ENCODE measurements around the gene CD40. TPM values are rescaled to one million over a fixed set of nuclear protein-coding genes. Genes with fewer than 3 reads are reported as not detected.

Gene CD40
- total RNA-seq, 1 experiment from 2014 or later = 1.5 TPM

DNA sequence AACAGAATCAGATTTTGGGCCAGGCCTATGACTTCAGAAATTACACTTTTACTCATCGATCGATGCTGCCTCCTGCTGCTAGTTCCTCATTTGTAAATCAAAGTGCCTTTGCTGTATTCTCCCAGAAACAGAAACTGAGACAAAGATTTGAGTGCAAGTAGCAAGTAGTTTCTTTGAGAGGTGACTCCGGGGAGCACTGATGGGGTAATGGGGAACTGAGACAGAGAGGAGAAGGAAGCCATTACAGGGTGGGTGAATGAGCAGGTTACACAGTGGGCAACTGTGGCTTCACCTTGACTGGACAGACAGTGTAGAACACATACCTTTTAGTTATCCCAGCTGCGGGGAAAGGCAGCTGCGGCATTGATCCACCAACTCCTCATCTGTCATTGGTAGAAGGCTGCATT is 9.7 kb upstream of the CD40 start:
- ChIA-PET POLR2A (interaction anchor here (0.7 kb wide), 1 partner anchor 98 kb away, joined by 3 read pairs; no protein-coding TSS in a partner anchor), CTCF (interaction anchor here (0.7 to 1.2 kb wide), 3 partner anchors 12 to 121 kb away, joined by 3 to 5 read pairs (median 3); no protein-coding TSS in a partner anchor)
- no TSS peak for BruUV-seq (replicated peaks)
- Mint-ChIP-seq H3K27me3 (ENCODE audit: insufficient read depth, unreplicated experiment) (peaks cover 63% of the 10 kb centered on the region), H3K9me3 (ENCODE audit: unreplicated experiment) (no peaks in the 10 kb centered on the region), H3K4me3 (ENCODE audit: unreplicated experiment) (no peak overlapping the region), H3K4me1 (ENCODE audit: insufficient read depth, unreplicated experiment) (no peaks in the 10 kb centered on the region), H3K27ac (ENCODE audit: low read depth, unreplicated experiment) (no peak overlapping the region), H3K36me3 (ENCODE audit: insufficient read depth, unreplicated experiment) (no peaks in the 10 kb centered on the region)
- TF ChIP-seq, protein P1, sequence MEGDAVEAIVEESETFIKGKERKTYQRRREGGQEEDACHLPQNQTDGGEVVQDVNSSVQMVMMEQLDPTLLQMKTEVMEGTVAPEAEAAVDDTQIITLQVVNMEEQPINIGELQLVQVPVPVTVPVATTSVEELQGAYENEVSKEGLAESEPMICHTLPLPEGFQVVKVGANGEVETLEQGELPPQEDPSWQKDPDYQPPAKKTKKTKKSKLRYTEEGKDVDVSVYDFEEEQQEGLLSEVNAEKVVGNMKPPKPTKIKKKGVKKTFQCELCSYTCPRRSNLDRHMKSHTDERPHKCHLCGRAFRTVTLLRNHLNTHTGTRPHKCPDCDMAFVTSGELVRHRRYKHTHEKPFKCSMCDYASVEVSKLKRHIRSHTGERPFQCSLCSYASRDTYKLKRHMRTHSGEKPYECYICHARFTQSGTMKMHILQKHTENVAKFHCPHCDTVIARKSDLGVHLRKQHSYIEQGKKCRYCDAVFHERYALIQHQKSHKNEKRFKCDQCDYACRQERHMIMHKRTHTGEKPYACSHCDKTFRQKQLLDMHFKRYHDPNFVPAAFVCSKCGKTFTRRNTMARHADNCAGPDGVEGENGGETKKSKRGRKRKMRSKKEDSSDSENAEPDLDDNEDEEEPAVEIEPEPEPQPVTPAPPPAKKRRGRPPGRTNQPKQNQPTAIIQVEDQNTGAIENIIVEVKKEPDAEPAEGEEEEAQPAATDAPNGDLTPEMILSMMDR (IDR thresholded peaks at IDR 0.05; ENCODE audit: unreplicated experiment) = no peak
- no peak for DNase-seq (ENCODE audit: unreplicated experiment)
- intact Hi-C loops (cut with micrococcal nuclease) = no loop called here

DNA sequence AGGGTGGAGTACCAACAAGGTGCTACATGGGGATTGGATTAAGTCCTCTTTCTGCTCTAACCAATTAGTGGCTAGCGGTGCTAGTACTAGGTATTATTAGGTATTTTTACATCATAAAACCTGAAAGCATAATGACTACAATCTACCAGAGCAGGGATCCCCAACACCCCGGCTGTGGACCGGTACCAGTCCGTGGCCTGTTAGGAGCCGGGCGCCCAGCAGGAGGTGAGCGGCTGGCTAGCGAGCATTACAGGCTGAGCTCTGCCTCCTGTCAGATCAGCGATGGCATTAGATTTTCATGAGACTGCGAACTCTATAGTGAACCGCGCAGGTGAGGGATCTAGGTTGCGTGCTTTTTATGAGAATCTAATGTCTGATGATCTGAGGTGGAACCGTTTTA is 9.1 kb upstream of the CD40 start:
- Mint-ChIP-seq H3K4me3 (ENCODE audit: unreplicated experiment) (no peak overlapping the region), H3K36me3 (ENCODE audit: insufficient read depth, unreplicated experiment) (no peaks in the 10 kb centered on the region), H3K27ac (ENCODE audit: low read depth, unreplicated experiment) (no peak overlapping the region), H3K9me3 (ENCODE audit: unreplicated experiment) (no peaks in the 10 kb centered on the region), H3K4me1 (ENCODE audit: insufficient read depth, unreplicated experiment) (no peaks in the 10 kb centered on the region), H3K27me3 (ENCODE audit: insufficient read depth, unreplicated experiment) (peaks cover 68% of the 10 kb centered on the region)
- intact Hi-C loops (cut with micrococcal nuclease) = no loop called here
- BruUV-seq (replicated peaks) = no TSS peak
- DNase-seq (ENCODE audit: unreplicated experiment) = no peak
- TF ChIP-seq, protein P1 (IDR thresholded peaks at IDR 0.05; ENCODE audit: unreplicated experiment) = no peak
- CTCF ChIA-PET = no interaction called here
- POLR2A ChIA-PET = interaction anchor here (0.7 kb wide), 1 partner anchor 98 kb away, joined by 3 read pairs; no protein-coding TSS in a partner anchor

DNA sequence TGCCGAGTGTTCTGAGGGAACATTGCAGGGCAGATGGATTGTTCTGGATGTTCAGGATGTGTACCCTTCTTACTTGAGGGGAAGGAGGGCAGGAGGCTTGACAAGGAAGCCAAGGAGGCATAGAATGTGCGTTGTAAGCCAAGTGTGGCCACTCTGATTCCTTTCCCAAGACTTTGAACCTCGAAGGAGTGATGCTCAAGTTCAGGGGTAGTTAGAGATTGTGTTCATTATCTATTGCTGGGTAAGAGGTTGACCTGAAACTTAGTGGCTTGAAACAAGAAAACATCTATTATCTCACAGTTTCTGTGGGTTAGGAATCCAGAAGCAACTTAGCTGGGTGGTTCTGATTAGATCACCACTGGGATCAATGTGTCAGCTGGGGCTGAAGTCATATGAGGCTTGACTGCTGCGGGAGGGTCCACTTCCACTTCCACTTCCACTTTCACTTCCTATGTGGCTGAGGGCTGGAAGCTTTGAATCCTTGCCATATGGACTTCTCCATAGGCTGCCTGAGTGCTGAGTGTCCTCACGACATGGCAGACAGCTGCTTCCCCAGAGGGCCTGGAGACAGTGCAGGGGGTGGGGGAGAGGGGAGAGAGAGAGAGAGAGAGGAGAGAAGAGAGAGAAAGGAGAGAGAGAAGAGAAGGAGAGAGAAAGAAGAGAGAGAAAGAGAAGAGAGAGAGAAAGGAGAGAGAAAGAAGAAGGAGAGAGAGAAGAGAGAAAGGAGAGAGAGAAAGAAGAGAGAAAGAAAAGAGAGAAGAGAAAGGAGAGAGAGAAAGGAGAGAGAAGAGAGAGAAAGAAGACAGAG is 6.9 kb upstream of the CD40 start:
- intact Hi-C loops (cut with micrococcal nuclease) = no loop called here
- Mint-ChIP-seq H3K4me1 (ENCODE audit: insufficient read depth, unreplicated experiment) (no peaks in the 10 kb centered on the region), H3K27me3 (ENCODE audit: insufficient read depth, unreplicated experiment) (peaks cover 68% of the 10 kb centered on the region), H3K4me3 (ENCODE audit: unreplicated experiment) (no peak overlapping the region), H3K36me3 (ENCODE audit: insufficient read depth, unreplicated experiment) (no peaks in the 10 kb centered on the region), H3K9me3 (ENCODE audit: unreplicated experiment) (no peaks in the 10 kb centered on the region), H3K27ac (ENCODE audit: low read depth, unreplicated experiment) (no peak overlapping the region)
- BruUV-seq (replicated peaks) = no TSS peak
- no peak for DNase-seq (ENCODE audit: unreplicated experiment)
- ChIA-PET CTCF (no interaction called here), POLR2A (no interaction called here)
- TF ChIP-seq, protein P1 (IDR thresholded peaks at IDR 0.05; ENCODE audit: unreplicated experiment) = no peak

DNA sequence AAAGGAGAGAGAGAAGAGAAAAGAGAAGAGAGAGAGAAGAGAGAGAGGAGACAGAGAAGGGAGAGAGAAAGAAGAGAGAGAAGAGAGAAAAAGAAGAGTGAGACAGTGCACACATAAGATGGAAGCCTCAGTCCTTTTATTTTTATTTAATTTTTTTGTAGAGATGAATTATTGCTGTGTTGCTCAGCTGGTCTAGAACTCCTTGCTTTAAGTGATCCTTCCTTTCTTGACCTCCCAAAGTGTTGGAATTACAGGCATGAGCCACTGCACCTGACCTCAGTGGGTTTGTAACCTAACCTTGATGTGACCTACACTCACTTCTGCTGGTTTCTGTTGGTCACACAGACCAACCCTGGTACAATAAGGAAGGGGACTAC is 6.3 kb upstream of the CD40 start:
- intact Hi-C loops (cut with micrococcal nuclease) = no loop called here

More for the DNA sequence above, 6.3 kb upstream of the CD40 start:
- DNase-seq (ENCODE audit: unreplicated experiment) = no peak
- Mint-ChIP-seq H3K27me3 (ENCODE audit: insufficient read depth, unreplicated experiment) (peaks cover 64% of the 10 kb centered on the region), H3K9me3 (ENCODE audit: unreplicated experiment) (no peaks in the 10 kb centered on the region), H3K4me1 (ENCODE audit: insufficient read depth, unreplicated experiment) (no peaks in the 10 kb centered on the region), H3K27ac (ENCODE audit: low read depth, unreplicated experiment) (no peak overlapping the region), H3K36me3 (ENCODE audit: insufficient read depth, unreplicated experiment) (no peaks in the 10 kb centered on the region), H3K4me3 (ENCODE audit: unreplicated experiment) (no peak overlapping the region)
- TF ChIP-seq, protein P1 (IDR thresholded peaks at IDR 0.05; ENCODE audit: unreplicated experiment) = no peak
- POLR2A ChIA-PET = no interaction called here
- CTCF ChIA-PET = no interaction called here
- BruUV-seq (replicated peaks) = no TSS peak

Data from MCF 10A (cell line).